ENCODE data around the gene AIMP1.

DNA sequence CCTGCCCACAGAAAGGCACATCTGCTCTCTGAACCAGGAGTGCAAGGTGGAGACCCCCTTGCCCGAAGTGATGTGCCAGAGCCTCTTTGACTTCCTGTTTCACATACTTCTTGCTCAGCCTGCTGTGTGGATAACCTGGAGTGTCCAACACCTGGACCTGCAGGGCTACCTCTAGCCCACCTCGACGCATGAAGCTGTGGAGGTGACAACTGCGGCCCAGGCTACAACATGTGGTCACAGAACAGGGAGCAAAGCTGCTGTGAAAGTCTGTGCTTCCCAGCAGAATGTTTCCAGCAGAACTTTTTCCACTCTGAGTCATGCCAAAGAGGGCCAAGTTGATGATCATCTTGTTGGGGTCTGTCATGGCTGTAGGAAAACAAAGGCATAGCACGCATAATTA, 50.7 kb downstream of the AIMP1 start:
- TF ChIP-seq, protein P1, sequence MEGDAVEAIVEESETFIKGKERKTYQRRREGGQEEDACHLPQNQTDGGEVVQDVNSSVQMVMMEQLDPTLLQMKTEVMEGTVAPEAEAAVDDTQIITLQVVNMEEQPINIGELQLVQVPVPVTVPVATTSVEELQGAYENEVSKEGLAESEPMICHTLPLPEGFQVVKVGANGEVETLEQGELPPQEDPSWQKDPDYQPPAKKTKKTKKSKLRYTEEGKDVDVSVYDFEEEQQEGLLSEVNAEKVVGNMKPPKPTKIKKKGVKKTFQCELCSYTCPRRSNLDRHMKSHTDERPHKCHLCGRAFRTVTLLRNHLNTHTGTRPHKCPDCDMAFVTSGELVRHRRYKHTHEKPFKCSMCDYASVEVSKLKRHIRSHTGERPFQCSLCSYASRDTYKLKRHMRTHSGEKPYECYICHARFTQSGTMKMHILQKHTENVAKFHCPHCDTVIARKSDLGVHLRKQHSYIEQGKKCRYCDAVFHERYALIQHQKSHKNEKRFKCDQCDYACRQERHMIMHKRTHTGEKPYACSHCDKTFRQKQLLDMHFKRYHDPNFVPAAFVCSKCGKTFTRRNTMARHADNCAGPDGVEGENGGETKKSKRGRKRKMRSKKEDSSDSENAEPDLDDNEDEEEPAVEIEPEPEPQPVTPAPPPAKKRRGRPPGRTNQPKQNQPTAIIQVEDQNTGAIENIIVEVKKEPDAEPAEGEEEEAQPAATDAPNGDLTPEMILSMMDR (IDR thresholded peaks at IDR 0.05): no peak
- TF ChIP-seq POLR2AphosphoS5 (IDR thresholded peaks at IDR 0.05): no peak
